ENCODE measurements around the gene LDLRAP1.
"Not testable (repeated sequence)": the region's sequence is repeated elsewhere in the genome, so short reads cannot be mapped to it uniquely, and the experiment has no call there.

The LDLRAP1 gene

DNA sequence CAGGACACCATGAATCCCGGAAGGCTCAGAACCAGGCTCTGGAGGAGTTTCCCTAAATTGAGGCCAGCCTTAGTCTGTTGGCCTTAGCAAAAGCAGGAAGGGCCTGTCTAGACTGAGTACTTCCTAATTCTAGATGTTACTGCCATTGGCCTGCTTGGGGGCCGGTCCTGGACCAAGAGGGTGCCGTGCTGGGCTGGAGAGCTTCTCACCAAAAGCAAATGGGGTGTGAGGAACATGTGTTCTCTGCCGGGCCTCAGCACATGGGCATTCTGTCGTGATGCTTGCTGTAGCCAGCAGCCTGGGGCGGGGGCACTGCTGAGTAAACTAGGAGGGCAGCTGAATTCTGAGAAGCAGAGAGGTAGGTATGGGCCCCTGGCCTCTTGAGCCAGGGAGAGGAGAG lies 37.5 kb downstream of the LDLRAP1 start:
- Mint-ChIP-seq H3K27me3 (ENCODE audit: low read depth) (peaks cover 16% of the 10 kb centered on the region), H3K36me3 (ENCODE audit: low read depth) (peaks cover 4% of the 10 kb centered on the region), H3K4me3 (no peak overlapping the region), H3K9me3 (peaks cover 8% of the 10 kb centered on the region), H3K27ac (peak overlapping the region in 1 of 3 experiments; percentile 5), H3K4me1 (peaks cover 50% of the 10 kb centered on the region)
- TF ChIP-seq, protein P1, sequence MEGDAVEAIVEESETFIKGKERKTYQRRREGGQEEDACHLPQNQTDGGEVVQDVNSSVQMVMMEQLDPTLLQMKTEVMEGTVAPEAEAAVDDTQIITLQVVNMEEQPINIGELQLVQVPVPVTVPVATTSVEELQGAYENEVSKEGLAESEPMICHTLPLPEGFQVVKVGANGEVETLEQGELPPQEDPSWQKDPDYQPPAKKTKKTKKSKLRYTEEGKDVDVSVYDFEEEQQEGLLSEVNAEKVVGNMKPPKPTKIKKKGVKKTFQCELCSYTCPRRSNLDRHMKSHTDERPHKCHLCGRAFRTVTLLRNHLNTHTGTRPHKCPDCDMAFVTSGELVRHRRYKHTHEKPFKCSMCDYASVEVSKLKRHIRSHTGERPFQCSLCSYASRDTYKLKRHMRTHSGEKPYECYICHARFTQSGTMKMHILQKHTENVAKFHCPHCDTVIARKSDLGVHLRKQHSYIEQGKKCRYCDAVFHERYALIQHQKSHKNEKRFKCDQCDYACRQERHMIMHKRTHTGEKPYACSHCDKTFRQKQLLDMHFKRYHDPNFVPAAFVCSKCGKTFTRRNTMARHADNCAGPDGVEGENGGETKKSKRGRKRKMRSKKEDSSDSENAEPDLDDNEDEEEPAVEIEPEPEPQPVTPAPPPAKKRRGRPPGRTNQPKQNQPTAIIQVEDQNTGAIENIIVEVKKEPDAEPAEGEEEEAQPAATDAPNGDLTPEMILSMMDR (IDR thresholded peaks at IDR 0.05; ENCODE audit: unreplicated experiment in 3 of 3), result no peak

DNA sequence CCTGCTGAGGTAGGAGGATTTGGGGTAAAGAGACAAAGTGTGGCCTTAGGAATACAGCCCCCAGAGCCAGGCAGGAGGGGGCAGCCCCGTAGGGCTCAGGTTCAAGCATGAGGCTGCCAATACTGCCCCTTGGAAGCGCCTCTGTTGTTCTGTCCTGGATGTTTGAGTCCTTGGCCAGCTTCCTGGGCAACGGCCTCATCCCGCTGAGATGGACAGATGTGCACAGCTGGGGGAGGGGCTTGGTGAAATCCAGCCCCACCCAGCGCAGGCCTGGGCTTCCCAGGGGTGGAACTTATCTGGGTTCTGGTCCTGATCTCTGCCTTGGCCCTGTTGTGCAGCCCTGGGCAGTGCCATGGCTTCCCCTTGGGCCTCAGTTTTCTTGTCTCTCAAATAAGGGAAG lies 38.4 kb downstream of the LDLRAP1 start:
- H3K36me3 Mint-ChIP-seq (ENCODE audit: low read depth), result peaks cover 4% of the 10 kb centered on the region
- H3K4me1 Mint-ChIP-seq, result peaks cover 50% of the 10 kb centered on the region
- no peak overlapping the region for H3K4me3 Mint-ChIP-seq
- H3K9me3 Mint-ChIP-seq, result peaks cover 8% of the 10 kb centered on the region
- peaks cover 16% of the 10 kb centered on the region for H3K27me3 Mint-ChIP-seq (ENCODE audit: low read depth)
- TF ChIP-seq, protein P1 (IDR thresholded peaks at IDR 0.05; ENCODE audit: unreplicated experiment in 3 of 3), result no peak
- H3K27ac Mint-ChIP-seq, result no peak overlapping the region

DNA sequence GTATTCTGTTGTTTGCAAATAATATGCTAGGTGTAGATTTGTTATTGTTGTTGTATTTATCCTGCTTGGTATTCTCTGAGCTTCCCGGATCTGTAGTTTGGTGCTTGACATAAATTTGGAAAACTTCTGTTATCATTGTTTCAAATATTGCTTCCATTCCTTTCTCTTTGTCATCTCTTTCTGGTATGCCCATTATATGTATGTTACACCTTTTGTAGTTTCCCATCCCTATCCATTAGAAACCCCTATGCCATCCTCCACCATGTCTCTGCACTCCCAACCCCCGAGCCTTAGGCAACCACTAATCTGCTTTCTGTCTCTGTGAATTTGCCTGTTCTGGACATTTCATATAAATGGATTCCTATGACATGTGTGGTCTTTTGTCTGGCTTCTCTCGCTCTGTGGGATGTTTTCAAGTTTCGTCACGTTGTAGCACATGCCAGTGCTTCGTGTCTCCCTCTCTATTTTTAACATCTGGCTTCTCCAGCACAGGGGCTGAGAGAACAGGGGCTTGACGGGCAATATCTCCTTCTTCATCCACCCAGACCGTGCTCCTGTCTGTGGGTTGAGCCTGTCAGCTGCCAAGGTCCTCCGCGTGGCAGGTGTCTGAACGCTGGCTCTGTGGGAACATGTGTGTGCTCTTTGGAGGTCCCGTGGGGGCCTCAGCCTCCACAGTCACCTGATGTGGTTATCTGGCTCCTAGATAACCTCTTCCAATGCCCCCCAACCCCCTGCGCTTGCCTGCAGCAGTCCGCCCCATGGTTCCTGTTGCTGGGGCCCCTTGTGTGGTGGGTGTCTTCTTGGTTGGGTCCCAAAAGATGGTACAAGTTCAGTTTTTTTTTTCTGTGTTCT lies 40.3 kb downstream of the LDLRAP1 start:
- H3K36me3 Mint-ChIP-seq (ENCODE audit: low read depth), result peaks cover 4% of the 10 kb centered on the region
- peaks cover 36% of the 10 kb centered on the region for H3K4me1 Mint-ChIP-seq
- H3K9me3 Mint-ChIP-seq, result peaks cover 8% of the 10 kb centered on the region
- H3K27me3 Mint-ChIP-seq (ENCODE audit: low read depth), result peaks cover 12% of the 10 kb centered on the region
- H3K27ac Mint-ChIP-seq, result peak overlapping the region in 1 of 3 experiments; percentile 4
- peak overlapping the region in 1 of 3 experiments; percentile 5 for H3K4me3 Mint-ChIP-seq
- TF ChIP-seq, protein P1 (IDR thresholded peaks at IDR 0.05; ENCODE audit: unreplicated experiment in 3 of 3), result no peak

DNA sequence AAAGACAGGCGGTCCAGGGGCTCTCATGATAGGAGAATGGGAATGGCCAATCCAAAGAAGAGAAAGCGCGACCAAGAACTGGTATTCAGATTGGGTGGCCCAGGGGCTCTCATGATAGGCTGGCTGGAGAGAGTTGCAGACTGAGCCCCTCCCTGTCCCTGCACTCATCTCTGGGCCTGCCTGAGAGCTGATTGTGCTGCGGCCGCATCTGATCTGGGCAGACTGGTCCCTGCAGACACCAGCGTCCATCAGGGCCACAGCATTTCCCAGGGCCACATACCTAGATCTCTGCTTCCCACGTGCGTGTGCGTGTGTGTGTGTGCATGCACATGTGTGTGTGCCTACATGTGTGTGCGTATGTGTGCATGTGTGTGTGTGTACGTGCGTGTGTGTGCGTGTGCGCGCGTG lies 42.8 kb downstream of the LDLRAP1 start:
- H3K36me3 Mint-ChIP-seq (ENCODE audit: low read depth), result peaks cover 4% of the 10 kb centered on the region
- H3K9me3 Mint-ChIP-seq, result peaks cover 8% of the 10 kb centered on the region
- H3K27ac Mint-ChIP-seq, result no peak overlapping the region
- H3K4me1 Mint-ChIP-seq, result peaks cover 21% of the 10 kb centered on the region
- TF ChIP-seq, protein P1 (IDR thresholded peaks at IDR 0.05; ENCODE audit: unreplicated experiment in 3 of 3), result no peak
- H3K27me3 Mint-ChIP-seq (ENCODE audit: low read depth), result peaks cover 10% of the 10 kb centered on the region
- H3K4me3 Mint-ChIP-seq, result no peak overlapping the region

DNA sequence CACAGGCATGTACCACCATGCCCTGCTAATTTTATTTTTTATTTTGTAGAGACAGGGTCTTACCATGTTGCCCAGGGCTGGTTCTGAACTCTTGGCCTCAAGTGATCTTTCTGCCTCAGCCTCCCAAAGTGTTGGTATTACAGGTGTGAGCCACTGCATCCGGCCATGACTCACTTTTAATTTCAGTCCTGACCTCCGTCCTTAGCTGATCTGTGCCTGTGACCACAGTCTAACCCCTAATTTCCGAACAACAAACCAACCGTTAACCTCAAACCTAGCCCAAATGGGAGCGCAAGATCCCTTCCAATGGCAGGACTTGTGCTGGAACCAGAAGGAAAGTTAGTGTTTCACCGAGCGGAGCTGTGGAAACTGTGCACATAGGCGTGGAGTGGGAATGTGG lies 43.9 kb downstream of the LDLRAP1 start:
- Mint-ChIP-seq H3K27ac (no peak overlapping the region), H3K4me1 (peaks cover 20% of the 10 kb centered on the region), H3K4me3 (no peak overlapping the region), H3K27me3 (ENCODE audit: low read depth) (peaks cover 10% of the 10 kb centered on the region), H3K9me3 (peaks cover 8% of the 10 kb centered on the region), H3K36me3 (ENCODE audit: low read depth) (peaks cover 4% of the 10 kb centered on the region)
- TF ChIP-seq, protein P1 (IDR thresholded peaks at IDR 0.05; ENCODE audit: unreplicated experiment in 3 of 3), result no peak

GRCh38 chr1:25588224-25588623 lies 44.8 kb downstream of the LDLRAP1 start:
- not testable (repeated sequence) for H3K9me3 Mint-ChIP-seq; H3K36me3 Mint-ChIP-seq (ENCODE audit: low read depth); H3K27ac Mint-ChIP-seq; H3K4me3 Mint-ChIP-seq
- H3K27me3 Mint-ChIP-seq (ENCODE audit: low read depth), result peaks cover 16% of the 10 kb centered on the region
- peaks cover 20% of the 10 kb centered on the region for H3K4me1 Mint-ChIP-seq

GRCh38 chr1:25588786-25589185 lies 45.4 kb downstream of the LDLRAP1 start:
- not testable (repeated sequence) for H3K27ac Mint-ChIP-seq; H3K36me3 Mint-ChIP-seq (ENCODE audit: low read depth); H3K9me3 Mint-ChIP-seq; H3K4me3 Mint-ChIP-seq
- Mint-ChIP-seq H3K4me1 (peaks cover 14% of the 10 kb centered on the region), H3K27me3 (ENCODE audit: low read depth) (peaks cover 11% of the 10 kb centered on the region)
